HUDEP-2 (cell line): Measurements from ENCODE around the gene ELMO1.

Experiments used
- DNase-seq, 76 experiments: peaks; one replicate each; lab custom pipeline; 2025; ENCODE audit not compliant: unreplicated experiment in 76 of 76; lab: John Stamatoyannopoulos, UW

ELMO1 gene, protein sequence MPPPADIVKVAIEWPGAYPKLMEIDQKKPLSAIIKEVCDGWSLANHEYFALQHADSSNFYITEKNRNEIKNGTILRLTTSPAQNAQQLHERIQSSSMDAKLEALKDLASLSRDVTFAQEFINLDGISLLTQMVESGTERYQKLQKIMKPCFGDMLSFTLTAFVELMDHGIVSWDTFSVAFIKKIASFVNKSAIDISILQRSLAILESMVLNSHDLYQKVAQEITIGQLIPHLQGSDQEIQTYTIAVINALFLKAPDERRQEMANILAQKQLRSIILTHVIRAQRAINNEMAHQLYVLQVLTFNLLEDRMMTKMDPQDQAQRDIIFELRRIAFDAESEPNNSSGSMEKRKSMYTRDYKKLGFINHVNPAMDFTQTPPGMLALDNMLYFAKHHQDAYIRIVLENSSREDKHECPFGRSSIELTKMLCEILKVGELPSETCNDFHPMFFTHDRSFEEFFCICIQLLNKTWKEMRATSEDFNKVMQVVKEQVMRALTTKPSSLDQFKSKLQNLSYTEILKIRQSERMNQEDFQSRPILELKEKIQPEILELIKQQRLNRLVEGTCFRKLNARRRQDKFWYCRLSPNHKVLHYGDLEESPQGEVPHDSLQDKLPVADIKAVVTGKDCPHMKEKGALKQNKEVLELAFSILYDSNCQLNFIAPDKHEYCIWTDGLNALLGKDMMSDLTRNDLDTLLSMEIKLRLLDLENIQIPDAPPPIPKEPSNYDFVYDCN

DNA sequence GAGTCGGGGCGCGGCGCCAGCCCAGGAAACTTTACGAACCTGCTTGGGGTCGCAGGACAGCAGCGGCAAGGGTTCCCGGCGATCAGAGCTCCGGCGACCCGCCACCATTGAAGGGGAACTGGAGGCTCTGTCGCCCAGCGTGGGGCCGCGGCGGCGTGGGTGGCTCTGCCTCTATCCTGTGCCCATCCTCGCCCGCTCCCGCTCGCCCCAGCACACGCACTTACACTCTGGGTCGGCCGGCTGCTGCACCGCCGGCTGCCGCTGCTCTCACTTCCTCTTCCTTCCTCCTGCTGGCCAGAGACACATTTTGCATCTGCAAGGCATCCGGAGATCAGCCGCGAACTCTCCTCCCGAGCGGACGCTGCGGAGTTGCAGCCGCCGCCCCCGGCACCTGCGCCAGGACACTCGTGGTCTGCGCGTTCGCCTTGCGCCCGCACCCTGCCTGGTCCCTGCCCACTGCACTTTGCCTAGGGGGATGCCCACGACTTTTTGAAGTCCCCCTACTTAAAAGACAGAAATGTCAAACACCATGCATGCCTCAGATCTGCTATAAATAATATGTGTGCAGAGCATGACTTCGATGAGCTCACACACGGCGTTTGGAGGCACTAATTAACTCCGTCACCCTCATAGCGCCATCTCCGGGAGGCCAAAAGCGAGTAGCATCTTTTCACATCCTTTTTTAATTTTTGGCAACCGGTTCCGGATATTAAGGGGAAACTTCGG, at the start of gene ELMO1:
TSS of gene ELMO1 (minus strand) at position 229 of the 726 bp plus-strand sequence. CDS start 106,174 bp downstream, outside the sequence.
- DNase-seq, result peak in 75 of 76 experiments; percentile 21 to 89 (median 73)

DNA sequence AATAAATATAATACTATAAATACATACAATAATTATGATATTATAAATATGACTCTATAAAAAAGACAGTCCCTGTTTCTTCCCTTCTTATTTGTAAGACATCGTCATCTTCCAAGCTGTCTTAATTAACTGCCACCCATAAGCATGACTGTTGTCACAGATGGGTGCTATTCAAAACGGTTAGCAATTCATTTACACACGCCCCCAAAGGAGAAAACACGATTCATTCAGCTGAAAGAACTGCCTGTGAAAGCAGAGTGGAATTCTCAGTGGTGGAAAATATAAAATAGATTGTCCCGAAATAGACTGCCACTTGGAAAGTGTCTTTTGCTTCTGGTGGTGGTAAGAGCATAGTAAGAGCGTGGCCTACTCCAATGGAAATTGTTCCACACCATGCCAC, 48.9 kb upstream of the ELMO1 start:
- DNase-seq, result no peak

DNA sequence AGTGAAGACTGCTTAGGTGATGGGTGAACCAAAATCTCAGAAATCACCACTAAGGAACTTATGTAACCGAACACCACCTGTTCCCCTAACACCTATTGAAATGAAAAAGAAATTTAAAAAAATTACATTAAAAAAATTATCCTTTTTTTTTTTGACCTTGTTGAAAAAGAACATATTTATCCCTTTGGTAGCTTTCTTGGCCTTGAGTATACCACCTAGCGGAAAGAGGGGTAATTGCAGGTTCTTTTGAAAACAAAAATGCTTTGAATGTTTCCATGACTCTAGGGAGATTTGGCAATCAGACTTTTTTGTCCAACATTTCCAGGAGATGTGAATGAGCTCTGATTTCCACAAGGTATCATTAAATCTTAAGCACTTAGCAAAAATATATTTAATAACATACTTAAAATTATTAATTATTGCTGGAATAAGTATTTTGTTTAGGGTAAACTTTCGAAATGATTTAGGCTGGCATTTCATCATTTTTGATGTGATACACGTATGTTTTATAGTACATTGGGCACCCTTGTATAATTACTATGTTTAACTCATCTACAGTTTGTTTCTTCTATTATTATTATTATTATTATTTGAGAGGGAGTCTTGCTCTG, 47.0 kb upstream of the ELMO1 start:
- DNase-seq, result peak in 18 of 76 experiments; percentile 1 to 40 (median 18)

GRCh38 chr7:37494926-37495325, 46.3 kb upstream of the ELMO1 start:
- no peak for DNase-seq

DNA sequence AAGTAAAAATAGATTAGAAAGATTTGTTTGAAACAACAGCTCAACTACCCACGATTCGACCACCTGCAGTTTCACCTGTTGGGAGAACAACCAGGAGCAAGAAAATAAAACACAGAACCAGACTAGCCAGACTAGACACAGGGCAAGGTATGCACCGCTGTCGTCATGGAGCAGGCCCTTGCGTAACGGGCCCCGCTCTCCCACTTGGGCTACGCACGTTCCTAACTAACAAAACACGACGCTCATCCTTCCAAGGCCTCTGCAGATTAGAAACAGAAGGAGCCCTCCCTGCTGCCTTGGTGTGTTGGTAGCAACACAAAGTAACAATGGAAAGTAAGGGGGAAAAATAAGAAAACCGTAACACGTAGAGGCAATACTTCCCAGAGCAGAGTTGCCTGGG, 45.1 kb upstream of the ELMO1 start:
- DNase-seq, result no peak

GRCh38 chr7:37493123-37493522, 44.5 kb upstream of the ELMO1 start:
- no peak for DNase-seq

DNA sequence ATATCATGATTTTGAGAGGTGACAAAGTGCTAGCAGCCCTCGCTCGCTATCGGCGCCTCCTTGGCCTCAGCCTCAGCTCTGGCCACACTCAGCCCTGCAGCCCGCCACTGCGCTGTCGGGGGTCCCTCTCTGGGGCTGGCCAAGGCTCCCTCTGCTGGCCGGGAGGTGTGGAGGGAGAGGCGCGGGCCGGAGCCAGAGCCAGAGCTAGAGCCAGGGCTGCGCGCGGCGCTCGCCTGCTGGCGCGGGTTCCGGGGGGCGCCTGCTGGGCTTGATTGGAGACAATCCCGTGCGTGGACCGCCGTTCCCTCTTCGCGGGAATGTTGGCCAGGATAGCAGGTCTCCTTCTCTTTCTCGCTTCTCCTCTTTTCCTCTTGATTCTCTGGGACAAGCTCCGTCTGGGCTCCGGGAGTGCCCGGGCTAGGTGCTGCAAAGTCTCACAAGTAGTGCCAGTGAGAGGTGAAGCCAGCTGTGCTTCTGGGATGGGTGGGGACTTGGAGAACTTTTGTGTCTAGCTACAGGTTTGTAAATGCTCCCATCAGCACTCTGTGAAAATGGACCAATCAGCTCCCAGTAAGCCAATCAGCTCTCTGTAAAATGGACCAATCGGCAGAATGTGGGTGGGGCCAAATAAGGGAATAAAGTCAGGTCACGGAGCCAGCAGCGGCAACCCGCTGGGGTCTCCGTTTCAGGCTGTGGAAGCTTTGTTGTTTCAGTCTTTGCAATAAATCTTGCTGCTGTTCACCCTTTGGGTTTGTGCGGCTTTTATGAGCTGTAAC, 43.4 kb upstream of the ELMO1 start:
- DNase-seq, result no peak

- DNase-seq, result no peak
Measured at GRCh38 chr7:37489703-37490102, 41.0 kb upstream of the ELMO1 start.

DNA sequence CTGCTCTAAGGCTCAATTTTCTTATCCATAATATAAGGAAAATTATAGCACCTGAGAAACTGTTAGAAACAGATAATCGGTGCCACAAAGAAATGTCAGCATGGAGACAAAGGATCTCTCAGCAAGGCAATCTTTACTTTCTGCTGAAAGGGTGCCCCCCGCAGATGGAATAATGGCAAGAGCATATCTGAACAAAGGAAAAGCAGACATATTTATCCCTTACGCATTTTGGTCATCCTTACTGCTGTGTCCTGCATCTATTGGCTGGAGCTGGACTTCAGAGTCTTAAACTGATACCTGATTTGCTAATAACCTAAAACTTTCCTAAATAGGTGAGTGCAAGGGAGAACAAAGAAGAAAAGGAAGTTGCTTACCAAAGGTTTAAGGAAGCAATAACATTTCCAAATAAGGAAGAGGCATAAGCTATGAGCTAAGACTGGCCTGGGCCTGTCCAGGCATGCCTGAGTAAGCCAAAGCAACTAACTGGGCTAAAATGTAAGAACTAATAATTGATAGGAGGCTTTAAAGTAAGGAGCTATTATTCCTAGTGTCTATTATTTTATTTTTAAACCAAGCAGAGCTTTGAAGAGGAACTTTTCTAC, 39.6 kb upstream of the ELMO1 start:
- DNase-seq, result no peak

GRCh38 chr7:37484426-37485073, 35.9 kb upstream of the ELMO1 start:
- DNase-seq, result no peak

GRCh38 chr7:37483627-37484026, 35.0 kb upstream of the ELMO1 start:
- DNase-seq, result no peak

- DNase-seq, result no peak
Measured at GRCh38 chr7:37482953-37483352, 34.3 kb upstream of the ELMO1 start.

DNA sequence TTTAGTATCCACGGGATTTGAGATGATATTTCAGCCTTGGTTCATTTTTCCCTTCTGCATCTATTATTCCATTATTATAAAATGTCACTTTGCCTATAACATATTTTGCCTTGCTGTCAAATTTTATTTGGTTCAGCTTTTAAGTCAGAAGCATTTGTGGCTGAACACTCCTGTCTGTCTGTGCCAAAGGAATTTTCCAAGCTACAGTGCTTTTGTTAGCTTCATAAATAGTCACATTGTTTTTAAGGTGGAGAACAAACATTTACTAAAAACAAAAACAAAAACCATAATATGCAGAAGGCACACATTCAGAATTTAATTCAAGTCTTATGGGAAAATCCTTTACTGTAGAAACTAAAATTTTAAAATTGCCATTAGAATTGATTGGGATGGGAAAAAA, 33.8 kb upstream of the ELMO1 start:
- DNase-seq, result no peak

- DNase-seq, result no peak
Measured at GRCh38 chr7:37481722-37482288, 33.1 kb upstream of the ELMO1 start.

GRCh38 chr7:37481154-37481553, 32.5 kb upstream of the ELMO1 start:
- DNase-seq, result no peak

DNA sequence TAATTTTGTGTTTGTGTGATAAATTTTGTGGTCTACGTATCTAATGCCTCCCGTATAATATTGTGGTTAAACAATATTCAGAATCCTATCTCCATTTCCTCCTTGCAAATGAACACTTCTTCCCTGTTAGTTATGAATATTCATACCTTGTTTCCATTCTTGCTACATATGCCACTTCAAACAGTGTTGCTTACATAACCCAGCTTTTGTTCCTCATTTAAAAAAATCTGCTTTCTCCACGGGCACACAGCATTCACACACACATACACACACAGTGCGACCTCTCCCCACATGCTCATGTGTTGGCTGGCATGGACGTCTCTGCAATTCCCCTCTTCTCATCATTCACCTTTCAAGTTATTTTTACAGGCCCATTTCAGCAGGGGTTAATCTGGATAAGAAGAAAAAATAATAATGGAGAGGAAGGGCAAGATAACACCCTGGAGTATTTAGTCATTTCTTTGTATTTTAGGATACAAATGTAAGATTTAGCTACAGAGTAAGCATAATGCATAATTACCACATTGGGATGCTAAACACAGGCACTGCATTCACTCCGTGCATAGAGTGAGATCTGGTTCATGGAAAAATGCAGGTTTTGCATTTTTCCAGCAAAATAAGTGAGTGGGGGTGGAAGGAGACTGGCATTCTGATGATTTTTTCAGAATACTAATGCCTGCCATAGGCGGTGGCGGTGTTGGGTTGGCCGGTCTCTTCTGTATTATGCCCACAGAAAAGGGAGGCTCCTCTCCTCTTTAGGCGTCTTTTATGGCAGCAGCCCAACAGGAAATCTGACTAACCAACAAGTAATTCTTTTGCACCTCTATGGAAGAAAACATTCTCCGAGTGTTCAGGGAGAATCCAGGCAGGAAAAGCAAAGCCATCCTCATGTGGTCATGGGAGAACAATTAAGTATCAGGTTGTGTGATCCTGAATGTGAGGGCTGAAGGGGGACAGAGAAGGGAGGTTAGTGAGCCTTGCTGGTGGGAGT, 31.7 kb upstream of the ELMO1 start:
- no peak for DNase-seq

- DNase-seq, result no peak
Measured at GRCh38 chr7:37476881-37477450, 28.3 kb upstream of the ELMO1 start.
